GM15510 (cell line): Measurements from ENCODE around the gene CILP2.

Experiments
- POLR2A ChIP-seq: IDR thresholded peaks from 3 replicates; pipeline ENCODE4 v1.6.1; 2011; ENCODE audit warnings: borderline replicate concordance; ENCODE audit not compliant: insufficient read length; ENCODE audit errors: extremely low read depth

CILP2 gene

DNA sequence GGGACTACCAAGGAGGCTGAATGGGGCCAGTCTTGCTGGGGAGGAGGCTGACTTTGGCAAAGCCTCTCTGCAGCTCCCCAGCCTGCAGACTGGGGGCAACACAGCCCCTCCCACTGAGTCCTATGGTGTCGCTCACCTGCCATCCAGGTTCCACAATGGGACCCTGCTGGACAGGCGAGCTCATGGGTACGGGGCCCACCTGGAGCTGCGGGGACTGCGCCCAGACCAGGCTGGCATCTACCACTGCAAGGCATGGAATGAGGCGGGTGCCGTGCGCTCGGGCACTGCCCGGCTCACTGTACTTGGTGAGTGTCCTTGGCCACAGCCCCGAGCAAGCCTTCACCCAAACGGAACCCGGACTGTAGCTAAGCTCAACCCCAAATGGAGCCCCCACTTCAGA, 5.0 kb downstream of the CILP2 start:
- TF ChIP-seq POLR2A = no peak

DNA sequence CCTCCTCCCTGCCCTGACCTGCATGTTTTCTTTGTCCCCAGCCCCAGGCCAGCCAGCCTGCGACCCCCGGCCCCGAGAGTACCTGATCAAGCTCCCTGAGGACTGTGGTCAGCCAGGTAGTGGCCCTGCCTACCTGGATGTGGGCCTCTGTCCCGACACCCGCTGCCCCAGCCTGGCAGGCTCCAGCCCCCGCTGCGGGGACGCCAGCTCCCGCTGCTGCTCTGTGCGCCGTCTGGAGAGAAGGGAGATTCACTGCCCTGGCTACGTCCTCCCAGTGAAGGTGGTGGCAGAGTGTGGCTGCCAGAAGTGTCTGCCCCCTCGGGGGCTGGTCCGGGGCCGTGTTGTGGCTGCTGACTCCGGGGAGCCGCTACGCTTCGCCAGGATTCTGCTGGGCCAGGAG, 5.6 kb downstream of the CILP2 start:
- TF ChIP-seq POLR2A = no peak

DNA sequence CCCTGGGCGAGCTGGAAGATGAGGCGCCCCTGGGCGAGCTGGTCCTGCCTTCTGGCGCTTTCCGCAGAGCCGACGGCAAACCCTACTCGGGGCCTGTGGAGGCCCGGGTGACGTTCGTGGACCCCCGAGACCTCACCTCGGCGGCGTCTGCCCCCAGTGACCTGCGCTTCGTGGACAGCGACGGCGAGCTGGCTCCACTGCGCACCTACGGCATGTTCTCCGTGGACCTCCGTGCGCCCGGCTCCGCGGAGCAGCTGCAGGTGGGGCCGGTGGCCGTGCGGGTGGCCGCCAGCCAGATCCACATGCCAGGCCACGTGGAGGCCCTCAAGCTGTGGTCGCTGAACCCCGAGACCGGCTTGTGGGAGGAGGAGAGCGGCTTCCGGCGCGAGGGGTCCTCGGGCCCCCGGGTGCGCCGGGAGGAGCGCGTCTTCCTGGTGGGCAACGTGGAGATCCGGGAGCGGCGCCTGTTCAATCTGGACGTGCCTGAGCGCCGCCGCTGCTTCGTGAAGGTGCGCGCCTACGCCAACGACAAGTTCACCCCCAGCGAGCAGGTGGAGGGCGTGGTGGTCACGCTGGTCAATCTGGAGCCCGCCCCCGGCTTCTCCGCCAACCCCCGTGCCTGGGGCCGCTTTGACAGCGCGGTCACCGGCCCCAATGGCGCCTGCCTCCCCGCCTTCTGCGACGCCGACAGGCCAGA, 6.3 kb downstream of the CILP2 start:
- TF ChIP-seq POLR2A = no peak

- TF ChIP-seq POLR2A = no peak
These were observed 7.0 kb downstream of the CILP2 start for GRCh38 chr19:19544954-19545591.

DNA sequence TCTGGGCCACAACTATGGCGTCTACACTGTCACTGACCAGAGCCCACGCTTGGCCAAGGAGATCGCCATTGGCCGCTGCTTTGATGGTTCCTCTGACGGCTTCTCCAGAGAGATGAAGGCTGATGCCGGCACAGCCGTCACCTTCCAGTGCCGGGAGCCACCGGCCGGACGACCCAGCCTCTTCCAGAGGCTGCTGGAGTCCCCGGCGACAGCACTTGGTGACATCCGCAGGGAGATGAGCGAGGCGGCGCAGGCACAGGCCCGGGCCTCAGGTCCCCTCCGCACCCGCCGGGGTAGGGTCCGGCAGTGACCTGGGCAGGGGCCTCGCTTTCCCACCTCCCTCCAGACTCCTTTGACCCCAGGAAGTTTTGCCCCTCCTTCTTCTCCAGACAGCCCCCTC, 7.6 kb downstream of the CILP2 start:
- TF ChIP-seq POLR2A = no peak

GRCh38 chr19:19546751-19547162, 8.7 kb downstream of the CILP2 start:
- TF ChIP-seq POLR2A = no peak

DNA sequence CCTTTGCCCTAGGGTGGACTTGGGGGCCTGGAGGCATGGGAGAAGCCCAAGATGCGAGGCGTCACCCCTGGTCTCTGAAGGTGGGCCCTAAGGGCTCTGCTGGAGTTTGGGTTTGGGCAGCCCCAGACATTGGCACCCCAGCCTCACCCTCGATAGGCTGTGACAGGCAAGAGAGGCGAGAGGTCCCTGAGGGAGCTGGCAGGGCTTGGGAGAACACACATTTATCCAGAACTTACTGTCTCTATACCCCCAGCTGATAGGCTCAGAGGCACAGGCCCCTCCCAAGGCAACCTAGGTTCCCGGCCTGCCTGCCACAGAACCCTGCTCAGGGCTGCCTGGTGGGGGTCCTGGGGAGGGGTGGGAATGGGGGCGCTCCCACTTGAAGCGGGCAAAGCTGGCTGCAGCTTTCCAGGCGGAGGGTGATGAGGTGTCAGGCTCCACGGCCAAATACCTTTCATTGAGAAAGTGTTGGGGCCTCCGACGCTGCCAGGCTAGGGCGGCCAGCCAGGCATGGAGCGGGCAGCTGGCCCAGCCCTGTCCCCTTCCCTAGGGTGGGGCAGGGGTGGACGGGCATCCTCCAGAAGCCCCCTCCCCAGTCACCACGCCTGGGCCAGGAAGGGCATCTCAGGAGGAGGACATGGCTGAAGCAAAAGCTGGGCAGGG, 9.7 kb downstream of the CILP2 start:
- TF ChIP-seq POLR2A = no peak

DNA sequence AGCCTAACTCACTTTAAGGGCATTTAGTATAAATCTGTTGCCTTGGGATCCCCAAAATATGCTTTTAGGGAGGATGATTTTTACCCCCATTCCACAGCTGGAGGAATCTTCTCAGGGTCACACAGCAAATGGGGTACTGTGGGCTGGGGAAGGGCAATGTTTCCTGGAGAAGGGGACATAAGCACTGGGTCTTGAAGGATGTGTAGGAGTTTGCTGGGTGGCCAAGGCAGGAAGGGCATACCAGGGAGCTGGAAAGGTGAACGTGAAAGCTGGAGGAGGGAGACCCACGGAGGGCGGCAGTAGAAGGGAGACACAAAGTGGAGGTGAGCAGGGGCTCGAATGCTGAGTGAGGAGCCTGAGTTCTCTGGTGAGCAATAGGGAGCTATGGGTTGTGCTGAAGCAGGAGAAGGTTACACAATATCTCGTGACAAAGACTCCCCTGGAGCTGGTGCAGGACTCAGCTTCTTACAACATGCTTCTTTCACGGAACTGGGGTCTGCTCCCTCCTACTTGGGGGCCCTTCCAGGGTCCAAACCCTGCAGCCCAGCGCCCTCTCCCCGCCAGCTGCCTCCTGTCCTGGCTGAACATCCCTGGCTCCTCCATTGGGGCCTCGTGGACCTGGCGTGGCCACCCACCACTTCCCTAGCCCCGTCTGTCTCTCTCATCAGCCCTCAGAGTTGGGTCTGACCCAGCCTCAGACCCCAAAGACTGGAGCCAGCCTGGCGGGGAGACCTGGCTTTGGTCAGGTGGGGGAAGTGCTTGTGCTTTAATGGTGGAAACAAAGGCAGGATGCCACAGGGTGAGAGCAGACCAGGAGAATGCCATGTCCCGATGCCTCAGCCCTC, 11.1 kb downstream of the CILP2 start:
- no peak for TF ChIP-seq POLR2A

GRCh38 chr19:19549804-19550464, 11.9 kb downstream of the CILP2 start:
- TF ChIP-seq POLR2A = no peak

DNA sequence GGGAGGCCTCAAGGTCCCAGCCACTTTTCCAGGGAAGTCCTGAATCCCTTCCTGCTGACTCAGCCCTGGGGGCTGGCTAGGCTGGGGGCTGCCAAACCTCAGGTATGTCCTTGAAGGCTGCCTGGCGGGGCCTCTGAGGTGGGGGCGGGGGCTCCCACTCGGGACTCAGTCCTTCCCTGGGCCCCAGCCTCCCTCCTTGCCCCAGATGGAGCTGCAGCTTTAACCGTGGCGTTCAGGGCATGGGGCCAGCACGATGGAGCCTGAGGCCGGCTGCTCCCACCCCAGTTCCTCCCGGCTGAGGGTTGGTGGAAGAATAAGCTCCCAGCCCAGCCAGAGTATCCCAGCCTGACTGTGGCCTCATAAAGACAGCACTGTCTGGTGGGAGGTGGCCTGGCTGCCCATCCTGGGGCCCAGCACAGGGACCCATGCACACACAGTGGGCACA, 12.4 kb downstream of the CILP2 start:
- TF ChIP-seq POLR2A = no peak

- TF ChIP-seq POLR2A = no peak
These were observed 13.1 kb downstream of the CILP2 start for GRCh38 chr19:19550972-19551852.

- no peak for TF ChIP-seq POLR2A
These were observed 13.8 kb downstream of the CILP2 start for GRCh38 chr19:19551853-19552192.

GRCh38 chr19:19552798-19553197, 14.7 kb downstream of the CILP2 start:
- no peak for TF ChIP-seq POLR2A

DNA sequence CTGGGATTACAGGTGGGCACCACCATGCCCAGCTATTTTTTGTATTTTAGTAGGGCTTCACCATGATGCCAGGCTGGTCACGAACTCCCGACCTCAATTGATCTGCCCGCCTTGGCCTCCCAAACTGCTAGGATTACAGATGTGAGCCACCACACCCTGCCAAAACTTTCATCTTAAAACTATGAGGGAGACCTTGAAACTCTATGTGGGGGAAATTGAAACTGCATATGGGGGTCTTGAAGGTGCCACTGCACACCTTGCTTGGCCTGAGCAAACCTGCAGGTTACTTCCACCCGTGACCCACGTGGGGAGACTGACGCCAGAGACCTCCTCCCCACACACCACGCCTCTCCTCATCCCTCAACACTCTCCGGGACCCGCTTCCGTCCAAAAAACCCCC, 15.6 kb downstream of the CILP2 start:
- no peak for TF ChIP-seq POLR2A
